K562 (cell line): ENCODE measurements around the gene CYP4V2. TPM values are rescaled to one million over a fixed set of nuclear protein-coding genes. Genes with fewer than 3 reads are reported as not detected.

ENCODE experiments used
- ATAC-seq: fragments of 200-7000 bp; cut with Tn5 transposase; 3 replicates; pipeline ENCODE4 v1.9.1; 2020; ENCODE audit warnings: moderate library complexity
- BruUV-seq: library from RNA; stranded (reverse); fragments of 400-500 nt; replicated peaks from 2 replicates; lab custom pipeline; 2021; lab: Mats Ljungman, UMichigan
- CTCF ChIA-PET: fragments of 300-600 bp; formaldehyde crosslinking; extraction: SDS; loops from one replicate; lab custom pipeline; 2021; ENCODE audit warnings: low intra/inter-chr PET ratio; lab: Yijun Ruan, JAX
- POLR2A ChIA-PET: fragments of 300-600, 350-650 bp; sonication (Branson Sonifier 250); formaldehyde crosslinking; extraction: SDS; loops from one replicate; lab custom pipeline; 2021; ENCODE audit warnings: antibody characterized with exemption, inconsistent platforms; lab: Yijun Ruan, JAX
- DNase-seq, 4 experiments: peaks; one replicate each; pipeline versions ENCODE4 v3.0.0 to v3.0.0-alpha.2; 2011 to 2018; ENCODE audit warnings: low spot score in 3 of 4, mixed read lengths in 3 of 4; ENCODE audit errors: extremely low read depth in 1 of 4
- FAIRE-seq: peaks from 2 replicates; lab custom pipeline; 2011; peaks lifted over from hg19 to GRCh38; lab: Jason Lieb, UNC
- H2AFZ ChIP-seq: 2 replicates; pipeline ENCODE4 v1.6.0; 2011; ENCODE audit warnings: low read depth, low read length, control low read depth, inconsistent platforms
- H3K27ac ChIP-seq: fragments of 200-600 bp; 3 replicates; pipeline ENCODE4 v1.8.0; 2011; ENCODE audit warnings: low read depth, mild to moderate bottlenecking, control low read depth, inconsistent platforms, low read length, moderate library complexity, mixed read lengths; ENCODE audit errors: extremely low read depth
- H3K27me3 ChIP-seq, 2 experiments: fragments of 300-600 bp in 1 of 2; 2 replicates in 1 of 2; 3 replicates in 1 of 2; pipeline versions ENCODE4 v1.6.0 to v1.8.0; 2011; ENCODE audit warnings: inconsistent platforms in 2 of 2, low read length in 2 of 2, mild to moderate bottlenecking in 1 of 2, mixed read lengths in 1 of 2, moderate library complexity in 1 of 2; ENCODE audit not compliant: control insufficient read depth in 2 of 2, insufficient read depth in 2 of 2
- H3K36me3 ChIP-seq: fragments of 300-600 bp; 3 replicates; pipeline ENCODE4 v1.8.0; 2011; ENCODE audit warnings: mild to moderate bottlenecking, low read length, inconsistent platforms; ENCODE audit not compliant: control insufficient read depth, insufficient read depth
- H3K4me1 ChIP-seq, 2 experiments: fragments of 200-600 bp in 1 of 2; replicated peaks in 1 of 2; 2 replicates in 1 of 2; 3 replicates in 1 of 2; pipeline versions ENCODE4 v1.5.1 to v1.8.0; 2011; ENCODE audit warnings: inconsistent platforms in 2 of 2, low read length in 2 of 2, mild to moderate bottlenecking in 1 of 2, mixed read lengths in 1 of 2, moderate library complexity in 1 of 2; ENCODE audit not compliant: control insufficient read depth in 2 of 2, insufficient read depth in 2 of 2
- H3K4me2 ChIP-seq: 2 replicates; pipeline ENCODE4 v1.6.1; 2011; ENCODE audit warnings: low read length, control low read depth, inconsistent platforms, mixed read lengths; ENCODE audit not compliant: insufficient read depth
- H3K4me3 ChIP-seq: fragments of 200-600 bp; sonication (generic), shearing (Covaris generic); 2 replicates; pipeline ENCODE4 v1.5.1; 2016; ENCODE audit warnings: control low read depth, inconsistent platforms
- H3K79me2 ChIP-seq: fragments of 200-600 bp; 3 replicates; pipeline ENCODE4 v1.8.0; 2011; ENCODE audit warnings: low read length, inconsistent platforms; ENCODE audit not compliant: control insufficient read depth, insufficient read depth
- H3K9ac ChIP-seq, 2 experiments: 2 replicates each; pipeline versions ENCODE4 v1.6.0 to v1.6.1; 2011; ENCODE audit warnings: low read depth in 2 of 2, low read length in 2 of 2, control low read depth in 1 of 2, inconsistent platforms in 1 of 2, mild to moderate bottlenecking in 1 of 2, mixed read lengths in 1 of 2; ENCODE audit not compliant: insufficient read depth in 1 of 2
- H3K9me1 ChIP-seq: one replicate; pipeline ENCODE4 v1.6.0; 2011; ENCODE audit warnings: inconsistent platforms, mild to moderate bottlenecking, low read length, moderate library complexity; ENCODE audit not compliant: control insufficient read depth, insufficient read depth
- H3K9me3 ChIP-seq: replicated peaks from 2 replicates; pipeline ENCODE4 v1.5.1; 2011; ENCODE audit warnings: low read depth, low read length, inconsistent platforms; ENCODE audit not compliant: control insufficient read depth, insufficient read depth
- H4K20me1 ChIP-seq: replicated peaks from 2 replicates; pipeline ENCODE4 v1.6.1; 2011; ENCODE audit warnings: low read length, inconsistent platforms, mixed read lengths; ENCODE audit not compliant: control insufficient read depth, insufficient read depth
- CBFA2T2 ChIP-seq: fragments of 450-650 bp; conservative IDR thresholded peaks from 2 replicates; pipeline ENCODE4 v1.6.1; 2017; ENCODE audit warnings: mild to moderate bottlenecking
- MCM3 ChIP-seq: fragments of 450-650 bp; IDR thresholded peaks from 2 replicates; pipeline ENCODE4 v1.6.1; 2016
- SP1 ChIP-seq: sonication (generic); formaldehyde crosslinking; IDR thresholded peaks from 2 replicates; pipeline ENCODE4 v1.8.1; 2022; ENCODE audit warnings: mild to moderate bottlenecking, missing genetic modification reagents
- SUPT5H ChIP-seq: fragments of 450-650 bp; IDR thresholded peaks from 2 replicates; pipeline ENCODE4 v1.6.1; 2016
- ZNF174 ChIP-seq: fragments of 250-450 bp; sonication (Bioruptor Pico); IDR thresholded peaks from 2 replicates; pipeline ENCODE4 v1.4.0; 2020; ENCODE audit warnings: mild to moderate bottlenecking
- ZNF23 ChIP-seq: fragments of 250-450 bp; sonication (Bioruptor Pico); IDR thresholded peaks from 2 replicates; pipeline ENCODE4 v1.4.0; 2020; ENCODE audit warnings: mild to moderate bottlenecking
- ZNF717 ChIP-seq: fragments of 250-450 bp; sonication (Bioruptor Pico); IDR thresholded peaks from 2 replicates; pipeline ENCODE4 v1.5.0; 2021
- WGBS: fragments of 100-300 bp; shearing (Covaris generic); methylation state at CpG from one replicate; pipeline ENCODE4 v1.1.6; 2016; ENCODE audit warnings: low coverage, mixed read lengths; ENCODE audit not compliant: insufficient coverage; ENCODE audit errors: missing lambda C conversion rate; 5-methylcytosine and 5-hydroxymethylcytosine counted together
- in situ Hi-C: fragments of 300-500 bp; cut with MboI; formaldehyde crosslinking; loops from 4 replicates; pipeline ENCODE4 v1.15.0; 2018; ENCODE audit warnings: inconsistent platforms, mixed read lengths
- intact Hi-C: fragments of 100-400 bp; cut with micrococcal nuclease; formaldehyde crosslinking; loops from 2 replicates; pipeline ENCODE4 v1.14.2; 2022
- polyA plus RNA-seq, 8 experiments: library from polyadenylated mRNA; depleted of rRNA in 4 of 8; stranded (reverse) in 5 of 8; unstranded in 3 of 8; fragments of >200 nt; fragmentation: Nextera tagmentation in 2 of 8; fragmentation: Illumina TruSeq in 1 of 8; extraction: Ambion mirVana in 2 of 8; extraction: Trizol in 1 of 8; gene quantifications; 2 replicates each; pipeline versions ENCODE4 v1.2.1 to v1.2.3, GENCODE V29; 2011 to 2014; ENCODE audit warnings: inconsistent platforms in 1 of 8, missing spikeins in 1 of 8
- total RNA-seq, 7 experiments: library from RNA; depleted of rRNA in 6 of 7; stranded (reverse); fragments of >200 nt in 6 of 7; fragmentation: Illumina TruSeq in 2 of 7; extraction: Trizol in 2 of 7; gene quantifications; 2 replicates each; pipeline versions ENCODE4 v1.2.1 to v1.2.3, GENCODE V29; 2011 to 2021; ENCODE audit warnings: low replicate concordance in 1 of 7
- TF ChIP-seq, protein P1 (sequence below): IDR thresholded peaks from 2 replicates; pipeline ENCODE4 v1.6.1; 2016; ENCODE audit warnings: missing genetic modification characterization, missing compliant biosample characterization
- TF ChIP-seq, protein P2 (sequence below), 3 experiments: IDR thresholded peaks in 2 of 3; conservative IDR thresholded peaks in 1 of 3; 2 replicates each; pipeline ENCODE4 v1.5.1; 2011 to 2012; ENCODE audit warnings: low read length in 3 of 3, mild to moderate bottlenecking in 3 of 3, control low read depth in 2 of 3, improper control_type of control experiment in 1 of 3, inconsistent platforms in 1 of 3, low read depth in 1 of 3, mixed read lengths in 1 of 3, moderate library complexity in 1 of 3; ENCODE audit not compliant: insufficient read depth in 2 of 3
- TF ChIP-seq, protein P3 (sequence below), 2 experiments: fragments of 450-650 bp in 1 of 2; IDR thresholded peaks; 2 replicates each; pipeline ENCODE4 v1.6.1; 2011 to 2017; ENCODE audit warnings: low read depth in 2 of 2, antibody characterized with exemption in 1 of 2, borderline replicate concordance in 1 of 2, low read length in 1 of 2, mild to moderate bottlenecking in 1 of 2, mixed read lengths in 1 of 2; ENCODE audit not compliant: control insufficient read depth in 1 of 2

CYP4V2 gene
- total and polyA plus RNA-seq, 9 of the 15 experiments (the other 6 are each of a cell fraction or from before 2014, with no cell fraction given), result 1.1 to 8.3 (median 3.9) TPM

DNA sequence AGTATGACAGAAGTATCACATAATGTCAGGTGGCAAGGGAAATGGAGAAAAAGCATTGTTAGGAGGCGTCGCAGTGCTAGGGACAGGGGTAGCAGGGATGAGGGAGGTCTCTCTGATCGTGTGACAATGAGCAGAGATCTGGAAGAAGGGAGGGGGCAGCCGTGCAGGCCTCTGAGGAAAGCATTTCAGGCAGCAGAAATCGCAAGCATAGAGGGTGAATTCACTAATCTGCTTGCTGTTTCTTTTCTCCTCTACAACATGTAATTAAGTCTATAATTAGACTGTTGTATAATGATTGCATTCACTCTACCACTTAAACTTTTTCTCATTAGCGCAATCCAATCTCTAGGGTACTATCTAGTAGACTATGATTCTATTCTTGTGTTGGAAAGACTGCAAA, 9.1 kb downstream of the CYP4V2 start (continued):
- TF ChIP-seq, protein P1, sequence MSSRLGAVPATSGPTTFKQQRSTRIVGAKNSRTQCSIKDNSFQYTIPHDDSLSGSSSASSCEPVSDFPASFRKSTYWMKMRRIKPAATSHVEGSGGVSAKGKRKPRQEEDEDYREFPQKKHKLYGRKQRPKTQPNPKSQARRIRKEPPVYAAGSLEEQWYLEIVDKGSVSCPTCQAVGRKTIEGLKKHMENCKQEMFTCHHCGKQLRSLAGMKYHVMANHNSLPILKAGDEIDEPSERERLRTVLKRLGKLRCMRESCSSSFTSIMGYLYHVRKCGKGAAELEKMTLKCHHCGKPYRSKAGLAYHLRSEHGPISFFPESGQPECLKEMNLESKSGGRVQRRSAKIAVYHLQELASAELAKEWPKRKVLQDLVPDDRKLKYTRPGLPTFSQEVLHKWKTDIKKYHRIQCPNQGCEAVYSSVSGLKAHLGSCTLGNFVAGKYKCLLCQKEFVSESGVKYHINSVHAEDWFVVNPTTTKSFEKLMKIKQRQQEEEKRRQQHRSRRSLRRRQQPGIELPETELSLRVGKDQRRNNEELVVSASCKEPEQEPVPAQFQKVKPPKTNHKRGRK (tag), result no peak

DNA sequence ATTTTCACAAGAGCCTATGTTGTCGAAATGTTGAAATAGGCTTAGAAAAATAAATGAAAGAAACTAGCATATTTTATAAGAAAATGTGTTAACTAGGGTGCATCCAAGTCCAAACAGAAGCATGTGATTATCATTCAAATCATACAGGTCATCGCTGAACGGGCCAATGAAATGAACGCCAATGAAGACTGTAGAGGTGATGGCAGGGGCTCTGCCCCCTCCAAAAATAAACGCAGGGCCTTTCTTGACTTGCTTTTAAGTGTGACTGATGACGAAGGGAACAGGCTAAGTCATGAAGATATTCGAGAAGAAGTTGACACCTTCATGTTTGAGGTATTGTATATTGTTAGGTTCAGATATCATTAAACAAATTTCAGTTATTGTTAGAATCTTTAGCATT, 9.6 kb downstream of the CYP4V2 start:
- ATAC-seq (no peak), FAIRE-seq (no peak), DNase-seq (no peak)
- no peaks in the 10 kb centered on the region for H4K20me1 ChIP-seq
- POLR2A ChIA-PET, result no interaction called here
- H3K9me1 ChIP-seq, result no peaks in the 10 kb centered on the region
- H2AFZ ChIP-seq, result no peak overlapping the region
- CTCF ChIA-PET, result no interaction called here
- TF ChIP-seq SP1 (CRISPR knock-in tag) (no peak), SUPT5H (no peak), MCM3 (no peak), ZNF23 (no peak), ZNF717 (CRISPR knock-in tag) (no peak), CBFA2T2 (no peak), ZNF174 (CRISPR knock-in tag) (no peak)
- TF ChIP-seq, protein P2, sequence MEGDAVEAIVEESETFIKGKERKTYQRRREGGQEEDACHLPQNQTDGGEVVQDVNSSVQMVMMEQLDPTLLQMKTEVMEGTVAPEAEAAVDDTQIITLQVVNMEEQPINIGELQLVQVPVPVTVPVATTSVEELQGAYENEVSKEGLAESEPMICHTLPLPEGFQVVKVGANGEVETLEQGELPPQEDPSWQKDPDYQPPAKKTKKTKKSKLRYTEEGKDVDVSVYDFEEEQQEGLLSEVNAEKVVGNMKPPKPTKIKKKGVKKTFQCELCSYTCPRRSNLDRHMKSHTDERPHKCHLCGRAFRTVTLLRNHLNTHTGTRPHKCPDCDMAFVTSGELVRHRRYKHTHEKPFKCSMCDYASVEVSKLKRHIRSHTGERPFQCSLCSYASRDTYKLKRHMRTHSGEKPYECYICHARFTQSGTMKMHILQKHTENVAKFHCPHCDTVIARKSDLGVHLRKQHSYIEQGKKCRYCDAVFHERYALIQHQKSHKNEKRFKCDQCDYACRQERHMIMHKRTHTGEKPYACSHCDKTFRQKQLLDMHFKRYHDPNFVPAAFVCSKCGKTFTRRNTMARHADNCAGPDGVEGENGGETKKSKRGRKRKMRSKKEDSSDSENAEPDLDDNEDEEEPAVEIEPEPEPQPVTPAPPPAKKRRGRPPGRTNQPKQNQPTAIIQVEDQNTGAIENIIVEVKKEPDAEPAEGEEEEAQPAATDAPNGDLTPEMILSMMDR (IDR thresholded peaks at IDR 0.05 in 2 of 3, conservative IDR thresholded peaks at IDR 0.05 in 1 of 3; ENCODE audit: insufficient read depth in 2 of 3, low read depth in 1 of 3, low read length in 3 of 3), result no peak
- TF ChIP-seq, protein P3, sequence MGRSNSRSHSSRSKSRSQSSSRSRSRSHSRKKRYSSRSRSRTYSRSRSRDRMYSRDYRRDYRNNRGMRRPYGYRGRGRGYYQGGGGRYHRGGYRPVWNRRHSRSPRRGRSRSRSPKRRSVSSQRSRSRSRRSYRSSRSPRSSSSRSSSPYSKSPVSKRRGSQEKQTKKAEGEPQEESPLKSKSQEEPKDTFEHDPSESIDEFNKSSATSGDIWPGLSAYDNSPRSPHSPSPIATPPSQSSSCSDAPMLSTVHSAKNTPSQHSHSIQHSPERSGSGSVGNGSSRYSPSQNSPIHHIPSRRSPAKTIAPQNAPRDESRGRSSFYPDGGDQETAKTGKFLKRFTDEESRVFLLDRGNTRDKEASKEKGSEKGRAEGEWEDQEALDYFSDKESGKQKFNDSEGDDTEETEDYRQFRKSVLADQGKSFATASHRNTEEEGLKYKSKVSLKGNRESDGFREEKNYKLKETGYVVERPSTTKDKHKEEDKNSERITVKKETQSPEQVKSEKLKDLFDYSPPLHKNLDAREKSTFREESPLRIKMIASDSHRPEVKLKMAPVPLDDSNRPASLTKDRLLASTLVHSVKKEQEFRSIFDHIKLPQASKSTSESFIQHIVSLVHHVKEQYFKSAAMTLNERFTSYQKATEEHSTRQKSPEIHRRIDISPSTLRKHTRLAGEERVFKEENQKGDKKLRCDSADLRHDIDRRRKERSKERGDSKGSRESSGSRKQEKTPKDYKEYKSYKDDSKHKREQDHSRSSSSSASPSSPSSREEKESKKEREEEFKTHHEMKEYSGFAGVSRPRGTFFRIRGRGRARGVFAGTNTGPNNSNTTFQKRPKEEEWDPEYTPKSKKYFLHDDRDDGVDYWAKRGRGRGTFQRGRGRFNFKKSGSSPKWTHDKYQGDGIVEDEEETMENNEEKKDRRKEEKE (IDR thresholded peaks at IDR 0.05; ENCODE audit: borderline replicate concordance in 1 of 2, control insufficient read depth in 1 of 2, low read depth in 2 of 2, low read length in 1 of 2), result no peak
- no peak overlapping the region for H3K27ac ChIP-seq
- peaks cover 0 to 7% of the 10 kb centered on the region in 2 experiments; a peak in 3 of 5 replicates for H3K4me1 ChIP-seq
- H3K9me3 ChIP-seq, result no peaks in the 10 kb centered on the region
- WGBS, result 61% methylated on average over 7 of the region's 7 CpGs
- in situ Hi-C loops (no loop called here), intact Hi-C loops (no loop called here)
- no peaks in the 10 kb centered on the region for H3K27me3 ChIP-seq
- no peak overlapping the region for H3K9ac ChIP-seq
- H3K4me2 ChIP-seq, result no peak overlapping the region
- BruUV-seq, result no TSS peak
- no peak overlapping the region for H3K4me3 ChIP-seq
- no peaks in the 10 kb centered on the region for H3K79me2 ChIP-seq
- H3K36me3 ChIP-seq, result no peaks in the 10 kb centered on the region
